Sigmoid colon (tissue), 7 donors: ENCODE measurements around the gene FGF22. TPM values are rescaled to one million over a fixed set of nuclear protein-coding genes. Genes with fewer than 3 reads are reported as not detected.

Source experiments
- DNase-seq: peaks from one replicate; pipeline ENCODE4 v3.0.0-alpha.2; 2019
- H3K27ac ChIP-seq, 4 donors: fragments of 200-600 bp; sonication (generic); one replicate each; pipeline ENCODE4 v1.5.1; 2016 to 2019; ENCODE audit warnings: mild to moderate bottlenecking in 1 of 4
- H3K27me3 ChIP-seq, 3 donors: fragments of 200-600 bp; sonication (generic); one replicate each; pipeline ENCODE4 v1.5.1; 2019; ENCODE audit warnings: mild to moderate bottlenecking in 1 of 3
- H3K36me3 ChIP-seq, 4 donors: fragments of 200-600 bp; sonication (generic); one replicate each; pipeline ENCODE4 v1.5.1; 2016 to 2019
- H3K4me1 ChIP-seq, 4 donors: fragments of 200-600 bp; sonication (generic); one replicate each; pipeline ENCODE4 v1.5.1; 2017 to 2019
- H3K4me3 ChIP-seq, 4 donors: fragments of 200-600 bp; sonication (generic); one replicate each; pipeline ENCODE4 v1.5.1; 2017 to 2019; ENCODE audit warnings: mild to moderate bottlenecking in 2 of 4, moderate library complexity in 1 of 4
- H3K9me3 ChIP-seq, 4 donors: fragments of 200-600 bp in 3 of 4; sonication (generic) in 3 of 4; one replicate each; pipeline versions ENCODE4 v1.5.1 to v1.6.1; 2013 to 2019
- CTCF ChIP-seq, 4 experiments: fragments of 450-650 bp in 3 of 4; fragments of 200-600 bp in 1 of 4; IDR thresholded peaks; one replicate each; pipeline ENCODE4 v1.5.1; 2016 to 2019; ENCODE audit warnings: antibody characterized with exemption in 4 of 4, mild to moderate bottlenecking in 3 of 4, moderate library complexity in 2 of 4
- EP300 ChIP-seq, 4 donors: sonication (generic); formaldehyde crosslinking; IDR thresholded peaks; one replicate each; pipeline ENCODE4 v1.6.1; 2017; ENCODE audit warnings: antibody characterized with exemption in 4 of 4
- POLR2A ChIP-seq, 2 donors: fragments of 450-650 bp; IDR thresholded peaks; one replicate each; pipeline ENCODE4 v1.6.1; 2016; ENCODE audit warnings: antibody characterized with exemption in 2 of 2, mild to moderate bottlenecking in 2 of 2, moderate library complexity in 2 of 2
- POLR2AphosphoS5 ChIP-seq, 4 donors: sonication (generic); formaldehyde crosslinking; IDR thresholded peaks; one replicate each; pipeline ENCODE4 v1.6.1; 2017; ENCODE audit warnings: antibody characterized with exemption in 4 of 4
- WGBS, 2 donors: extraction: QIAGEN DNeasy Blood & Tissue Kit; methylation state at CpG; one replicate each; pipeline ENCODE4 v1.1.7; 2013; 5-methylcytosine and 5-hydroxymethylcytosine counted together
- intact Hi-C: fragments of 100-400 bp; cut with DNase I; formaldehyde crosslinking; loops from one replicate; pipeline ENCODE4 v1.15.1; 2023
- polyA plus RNA-seq, 3 donors: library from polyadenylated mRNA; stranded (reverse); fragments of 200-250 nt; gene quantifications; one replicate each; pipeline ENCODE4 v1.2.3, GENCODE V29; 2013
- total RNA-seq, 4 donors: library from RNA; depleted of rRNA; stranded (reverse); fragments of >200 nt; gene quantifications; one replicate each; pipeline ENCODE4 v1.1.0, GENCODE V29; 2016
- donor health status: healthy with polysubstance abuse.
- donor health status: Bipolar disorder and iron deficiency.
- donor health status: healthy.

The FGF22 gene
- total and polyA plus RNA-seq, 7 donors, result 0.20 to 1.7 (median 0.99) TPM; not detected in 4

GRCh38 chr19:686589-687297, 47.1 kb downstream of the FGF22 start:
- Histone ChIP-seq H3K36me3 (peaks cover 0 to 2% (median 0%) of the 10 kb centered on the region in 4 donors), H3K4me3 (no peak overlapping the region), H3K9me3 (no peaks in the 10 kb centered on the region), H3K4me1 (no peaks in the 10 kb centered on the region), H3K27ac (no peak overlapping the region), H3K27me3 (no peaks in the 10 kb centered on the region)
- DNase-seq, result no peak
- intact Hi-C loops, result no loop called here
- WGBS, 2 donors, result 60 to 76% methylated on average over 17 of the region's 17 CpGs
- TF ChIP-seq POLR2AphosphoS5 (IDR thresholded peaks at IDR 0.05) (no peak), POLR2A (IDR thresholded peaks at IDR 0.05) (no peak), EP300 (IDR thresholded peaks at IDR 0.05) (no peak), CTCF (IDR thresholded peaks at IDR 0.05) (no peak)

- H3K27ac ChIP-seq, result no peak overlapping the region
- no peak overlapping the region for H3K4me3 ChIP-seq
- no peaks in the 10 kb centered on the region for H3K9me3 ChIP-seq
- H3K36me3 ChIP-seq, result no peaks in the 10 kb centered on the region
- intact Hi-C loops, result no loop called here
- 78 to 87% methylated on average over 11 of the region's 11 CpGs for WGBS, 2 donors
- H3K27me3 ChIP-seq, result no peaks in the 10 kb centered on the region
- no peaks in the 10 kb centered on the region for H3K4me1 ChIP-seq
- no peak for TF ChIP-seq POLR2A (IDR thresholded peaks at IDR 0.05)
- no peak for DNase-seq
Observed at GRCh38 chr19:687569-688166, 48.0 kb downstream of the FGF22 start.

GRCh38 chr19:688214-688613, 48.5 kb downstream of the FGF22 start:
- TF ChIP-seq POLR2AphosphoS5 (IDR thresholded peaks at IDR 0.05), result no peak
- no peak for TF ChIP-seq POLR2A (IDR thresholded peaks at IDR 0.05)
- TF ChIP-seq CTCF (IDR thresholded peaks at IDR 0.05), result no peak
- TF ChIP-seq EP300 (IDR thresholded peaks at IDR 0.05), result no peak
- intact Hi-C loops, result no loop called here
- no peak overlapping the region for H3K27ac ChIP-seq
- no peaks in the 10 kb centered on the region for H3K4me1 ChIP-seq
- no peaks in the 10 kb centered on the region for H3K9me3 ChIP-seq
- no peaks in the 10 kb centered on the region for H3K36me3 ChIP-seq
- no peak overlapping the region for H3K4me3 ChIP-seq
- WGBS, 2 donors, result 56 to 66% methylated on average over 15 of the region's 15 CpGs
- DNase-seq, result no peak
- H3K27me3 ChIP-seq, result no peaks in the 10 kb centered on the region

GRCh38 chr19:688992-689391, 49.3 kb downstream of the FGF22 start:
- Histone ChIP-seq H3K36me3 (no peaks in the 10 kb centered on the region), H3K4me1 (no peaks in the 10 kb centered on the region), H3K9me3 (no peaks in the 10 kb centered on the region), H3K4me3 (no peak overlapping the region), H3K27ac (no peak overlapping the region), H3K27me3 (no peaks in the 10 kb centered on the region)
- TF ChIP-seq POLR2AphosphoS5 (IDR thresholded peaks at IDR 0.05) (no peak), EP300 (IDR thresholded peaks at IDR 0.05) (no peak), CTCF (IDR thresholded peaks at IDR 0.05) (no peak), POLR2A (IDR thresholded peaks at IDR 0.05) (no peak)
- no peak for DNase-seq
- intact Hi-C loops, result no loop called here
- 61 to 67% methylated on average over 17 of the region's 17 CpGs for WGBS, 2 donors

GRCh38 chr19:690203-690602, 50.5 kb downstream of the FGF22 start:
- intact Hi-C loops, result no loop called here
- 69 to 75% methylated on average over 18 of the region's 18 CpGs for WGBS, 2 donors

More at GRCh38 chr19:690203-690602, 50.5 kb downstream of the FGF22 start:
- no peak overlapping the region for H3K4me3 ChIP-seq
- H3K27ac ChIP-seq, result no peak overlapping the region
- no peaks in the 10 kb centered on the region for H3K9me3 ChIP-seq
- no peaks in the 10 kb centered on the region for H3K4me1 ChIP-seq
- peaks cover 1 to 6% (median 1%) of the 10 kb centered on the region in 3 donors for H3K27me3 ChIP-seq
- DNase-seq, result no peak
- no peaks in the 10 kb centered on the region for H3K36me3 ChIP-seq
- TF ChIP-seq POLR2AphosphoS5 (IDR thresholded peaks at IDR 0.05) (no peak), EP300 (IDR thresholded peaks at IDR 0.05) (no peak), CTCF (IDR thresholded peaks at IDR 0.05) (no peak), POLR2A (IDR thresholded peaks at IDR 0.05) (no peak)

Other genes with a start within 250 kb of the FGF22 start
- 1 to 10 TPM in 1 of 4 donors, under 1 TPM in 3; 0.55 to 1.2 (median 0.76) TPM for gene C2CD4C, start 230.7 kb upstream of the FGF22 start, total RNA-seq
- gene C2CD4C, start 230.7 kb upstream of the FGF22 start, polyA plus RNA-seq, result under 1 TPM in 2 of 3 donors, not detected in 1; under 0.01 to 0.96 TPM
- 10 to 100 TPM; 17.8 to 49.9 (median 24.9) TPM for gene SHC2, start 178.8 kb upstream of the FGF22 start, total RNA-seq
- gene SHC2, start 178.8 kb upstream of the FGF22 start, polyA plus RNA-seq, result 10 to 100 TPM in 1 of 3 donors, 1 to 10 TPM in 2; 1.8 to 10.8 (median 9.3) TPM
- under 1 TPM in 3 of 4 donors, not detected in 1; 0.16 to 0.55 (median 0.27) TPM for gene MADCAM1, start 143.4 kb upstream of the FGF22 start, total RNA-seq
- 1 to 10 TPM in 1 of 3 donors, under 1 TPM in 2; 0.46 to 6.3 (median 0.60) TPM for gene MADCAM1, start 143.4 kb upstream of the FGF22 start, polyA plus RNA-seq
- 10 to 100 TPM; 36.3 to 78.8 (median 46.6) TPM for gene TPGS1, start 132.4 kb upstream of the FGF22 start, total RNA-seq
- gene TPGS1, start 132.4 kb upstream of the FGF22 start, polyA plus RNA-seq, result 10 to 100 TPM; 14.3 to 23.6 (median 20.4) TPM
- gene CDC34, start 108.1 kb upstream of the FGF22 start, total RNA-seq, result 100 to 1,000 TPM in 2 of 4 donors, 10 to 100 TPM in 2; 74.9 to 152 (median 95.1) TPM
- gene CDC34, start 108.1 kb upstream of the FGF22 start, polyA plus RNA-seq, result 100 to 1,000 TPM in 1 of 3 donors, 10 to 100 TPM in 2; 79.2 to 110 (median 96.7) TPM
- under 1 TPM in 1 of 4 donors, not detected in 3; 0.49 TPM for gene GZMM, start 95.8 kb upstream of the FGF22 start, total RNA-seq
- 10 to 100 TPM in 1 of 3 donors, not detected in 2; 11.2 TPM for gene GZMM, start 95.8 kb upstream of the FGF22 start, polyA plus RNA-seq
- 100 to 1,000 TPM; 423 to 500 (median 482) TPM for gene BSG, start 67.3 kb upstream of the FGF22 start, total RNA-seq
- gene BSG, start 67.3 kb upstream of the FGF22 start, polyA plus RNA-seq, result 100 to 1,000 TPM; 218 to 715 (median 309) TPM
- under 1 TPM in 3 of 4 donors, not detected in 1; 0.36 to 0.55 (median 0.54) TPM for gene HCN2, start 50.0 kb upstream of the FGF22 start, total RNA-seq
- gene HCN2, start 50.0 kb upstream of the FGF22 start, polyA plus RNA-seq, result under 1 TPM in 2 of 3 donors, not detected in 1; 0.23 to 0.39 TPM
- gene POLRMT, start 6.3 kb upstream of the FGF22 start, total RNA-seq, result 10 to 100 TPM; 18.2 to 26.3 (median 22.3) TPM
- 10 to 100 TPM; 16.8 to 63.0 (median 30.3) TPM for gene POLRMT, start 6.3 kb upstream of the FGF22 start, polyA plus RNA-seq
- gene RNF126, start 23.3 kb downstream of the FGF22 start, total RNA-seq, result 10 to 100 TPM; 39.2 to 57.1 (median 55.5) TPM
- gene RNF126, start 23.3 kb downstream of the FGF22 start, polyA plus RNA-seq, result 10 to 100 TPM; 33.5 to 58.8 (median 35.4) TPM
- gene FSTL3, start 36.5 kb downstream of the FGF22 start, total RNA-seq, result 100 to 1,000 TPM in 2 of 4 donors, 10 to 100 TPM in 2; 35.7 to 118 (median 107) TPM
- 10 to 100 TPM in 1 of 3 donors, 1 to 10 TPM in 2; 1.6 to 17.8 (median 6.0) TPM for gene FSTL3, start 36.5 kb downstream of the FGF22 start, polyA plus RNA-seq
- gene PRSS57, start 55.6 kb downstream of the FGF22 start, total RNA-seq, result not detected
- gene PRSS57, start 55.6 kb downstream of the FGF22 start, polyA plus RNA-seq, result under 1 TPM in 1 of 3 donors, not detected in 2; 0.15 TPM
- 10 to 100 TPM; 30.4 to 91.4 (median 35.9) TPM for gene PALM, start 69.1 kb downstream of the FGF22 start, total RNA-seq
- 10 to 100 TPM in 2 of 3 donors, 1 to 10 TPM in 1; 3.0 to 21.0 (median 12.5) TPM for gene PALM, start 69.1 kb downstream of the FGF22 start, polyA plus RNA-seq
- gene MISP, start 111.2 kb downstream of the FGF22 start, total RNA-seq, result under 1 TPM in 1 of 4 donors, not detected in 3; 0.36 TPM
- 100 to 1,000 TPM; 266 to 456 (median 311) TPM for gene MISP, start 111.2 kb downstream of the FGF22 start, polyA plus RNA-seq
- 10 to 100 TPM; 53.8 to 94.5 (median 71.7) TPM for gene PTBP1, start 157.6 kb downstream of the FGF22 start, total RNA-seq
- 100 to 1,000 TPM in 2 of 3 donors, 10 to 100 TPM in 1; 78.7 to 154 (median 101) TPM for gene PTBP1, start 157.6 kb downstream of the FGF22 start, polyA plus RNA-seq
- gene PLPPR3, start 182.1 kb downstream of the FGF22 start, total RNA-seq, result not detected
- under 1 TPM in 1 of 3 donors, not detected in 2; 0.07 TPM for gene PLPPR3, start 182.1 kb downstream of the FGF22 start, polyA plus RNA-seq
- 1 to 10 TPM in 1 of 4 donors, under 1 TPM in 1, not detected in 2; 0.36 to 1.1 TPM for gene AZU1, start 188.0 kb downstream of the FGF22 start, total RNA-seq
- under 1 TPM in 1 of 3 donors, not detected in 2; 0.03 TPM for gene AZU1, start 188.0 kb downstream of the FGF22 start, polyA plus RNA-seq
- not detected for gene PRTN3, start 201.1 kb downstream of the FGF22 start, total RNA-seq
- not detected for gene PRTN3, start 201.1 kb downstream of the FGF22 start, polyA plus RNA-seq
- gene ELANE, start 212.4 kb downstream of the FGF22 start, total RNA-seq, result 1 to 10 TPM in 3 of 4 donors, not detected in 1; 1.4 to 3.6 (median 2.3) TPM
- under 1 TPM in 1 of 3 donors, not detected in 2; 0.64 TPM for gene ELANE, start 212.4 kb downstream of the FGF22 start, polyA plus RNA-seq
- 100 to 1,000 TPM; 131 to 830 (median 457) TPM for gene CFD, start 219.8 kb downstream of the FGF22 start, total RNA-seq
- gene CFD, start 219.8 kb downstream of the FGF22 start, polyA plus RNA-seq, result 100 to 1,000 TPM in 2 of 3 donors, 10 to 100 TPM in 1; 29.1 to 329 (median 101) TPM